HCT116 (cell line): Measurements from ENCODE around the gene MED16. TPM values are rescaled to one million over a fixed set of nuclear protein-coding genes. Genes with fewer than 3 reads are reported as not detected.
"Not testable (repeated sequence)": the region's sequence is repeated elsewhere in the genome, so short reads cannot be mapped to it uniquely, and the experiment has no call there.

Experiments used
- ATAC-seq: fragments of 200-7000 bp; cut with Tn5 transposase; 2 replicates; pipeline ENCODE4 v1.9.1; 2020; ENCODE audit warnings: mild to moderate bottlenecking, moderate library complexity
- BruUV-seq: library from RNA; stranded (reverse); fragments of 400-500 nt; replicated peaks from 2 replicates; lab custom pipeline; 2021; lab: Mats Ljungman, UMichigan
- CTCF ChIA-PET: fragments of 300-600 bp; sonication (Branson Sonifier 250); formaldehyde crosslinking; loops from one replicate; lab custom pipeline; 2021; ENCODE audit warnings: antibody characterized with exemption; lab: Charles Lee
- POLR2A ChIA-PET: fragments of 300-600, 350-600 bp; sonication (Branson Sonifier 250); formaldehyde crosslinking; loops from one replicate; lab custom pipeline; 2021; ENCODE audit warnings: antibody characterized with exemption; lab: Charles Lee
- RAD21 ChIA-PET, 2 experiments: fragments of 300-600 bp; sonication (Branson Sonifier 250); formaldehyde crosslinking; loops; one replicate each; lab custom pipeline; 2023; ENCODE audit warnings: low total read pairs in 2 of 2; ENCODE audit not compliant: uncharacterized antibody in 2 of 2, unreplicated experiment in 2 of 2, low non-redundant PET in 1 of 2; lab: Charles Lee
- DNase-seq: peaks from one replicate; pipeline ENCODE4 v3.0.0-alpha.2; 2010; ENCODE audit warnings: low read depth, low spot score
- H2AFZ ChIP-seq: fragments of 200-600 bp; shearing (Covaris generic), sonication (generic); 2 replicates; pipeline ENCODE4 v1.6.1; 2017; ENCODE audit warnings: low read depth, mixed run types, mixed read lengths, antibody characterized with exemption, low read length; ENCODE audit not compliant: poor library complexity, severe bottlenecking
- H3K27ac ChIP-seq: 2 replicates; pipeline ENCODE4 v1.5.1; 2012; ENCODE audit warnings: low read depth, low read length
- H3K27me3 ChIP-seq: fragments of 200-600 bp; sonication (generic); 2 replicates; pipeline ENCODE4 v1.6.1; 2016; ENCODE audit warnings: mixed run types, low read length, mixed read lengths; ENCODE audit not compliant: insufficient read depth
- H3K36me3 ChIP-seq, 2 experiments: fragments of 200-500 bp in 1 of 2; fragments of 200-600 bp in 1 of 2; sonication (Bioruptor generic) in 1 of 2; sonication (generic) in 1 of 2; 2 replicates each; pipeline versions ENCODE4 v1.5.1 to v1.6.1; 2014 to 2016; ENCODE audit warnings: low read length in 2 of 2, inconsistent platforms in 1 of 2, mixed read lengths in 1 of 2, mixed run types in 1 of 2; ENCODE audit not compliant: insufficient read depth in 2 of 2, control insufficient read depth in 1 of 2
- H3K4me1 ChIP-seq, 2 experiments: fragments of 200-600 bp in 1 of 2; sonication (generic) in 1 of 2; 2 replicates each; pipeline versions ENCODE4 v1.5.1 to v1.6.1; 2012 to 2017; ENCODE audit warnings: low read length in 2 of 2, inconsistent platforms in 1 of 2, mild to moderate bottlenecking in 1 of 2, mixed read lengths in 1 of 2, mixed run types in 1 of 2, moderate library complexity in 1 of 2; ENCODE audit not compliant: insufficient read depth in 2 of 2, control insufficient read depth in 1 of 2
- H3K4me2 ChIP-seq: fragments of 200-600 bp; sonication (generic); 2 replicates; pipeline ENCODE4 v1.6.1; 2017; ENCODE audit warnings: mixed run types, low read length, mixed read lengths
- H3K4me3 ChIP-seq, 2 experiments: fragments of 200-600 bp in 1 of 2; sonication (generic) in 1 of 2; replicated peaks in 1 of 2; 2 replicates each; pipeline ENCODE4 v1.5.1; 2011 to 2016; ENCODE audit warnings: low read length in 2 of 2, control low read depth in 1 of 2, low read depth in 1 of 2, mild to moderate bottlenecking in 1 of 2, mixed read lengths in 1 of 2, mixed run types in 1 of 2
- H3K79me2 ChIP-seq: fragments of 200-600 bp; sonication (generic); 2 replicates; pipeline ENCODE4 v1.6.1; 2017; ENCODE audit warnings: mild to moderate bottlenecking, mixed run types, low read length, moderate library complexity, mixed read lengths; ENCODE audit not compliant: insufficient read depth
- H3K9ac ChIP-seq: fragments of 200-600 bp; sonication (generic); 2 replicates; pipeline ENCODE4 v1.6.1; 2016; ENCODE audit warnings: low read length, mixed read lengths
- H3K9me2 ChIP-seq: fragments of 200-600 bp; sonication (generic), shearing (Covaris generic); 2 replicates; pipeline ENCODE4 v1.6.1; 2017; ENCODE audit warnings: mixed run types, mild to moderate bottlenecking, moderate library complexity; ENCODE audit not compliant: insufficient read depth
- H3K9me3 ChIP-seq, 2 experiments: fragments of 200-500 bp in 1 of 2; fragments of 200-600 bp in 1 of 2; sonication (Bioruptor generic) in 1 of 2; sonication (generic) in 1 of 2; 2 replicates each; pipeline ENCODE4 v1.6.1; 2014 to 2017; ENCODE audit warnings: low read length in 2 of 2, mixed read lengths in 2 of 2, inconsistent platforms in 1 of 2, low read depth in 1 of 2, mild to moderate bottlenecking in 1 of 2, mixed run types in 1 of 2, moderate library complexity in 1 of 2; ENCODE audit not compliant: control insufficient read depth in 1 of 2, insufficient read depth in 1 of 2
- H4K20me1 ChIP-seq: fragments of 200-600 bp; sonication (generic), shearing (Covaris generic); 2 replicates; pipeline ENCODE4 v1.6.1; 2017; ENCODE audit warnings: mixed run types, mild to moderate bottlenecking, moderate library complexity; ENCODE audit not compliant: insufficient read depth
- FOSL1 ChIP-seq: IDR thresholded peaks from 2 replicates; pipeline ENCODE4 v1.6.1; 2012; ENCODE audit warnings: low read depth
- SP1 ChIP-seq: IDR thresholded peaks from 2 replicates; pipeline ENCODE4 v1.6.1; 2012; ENCODE audit warnings: low read depth
- ZNF274 ChIP-seq: fragments of 200-500 bp; sonication (Bioruptor generic); IDR thresholded peaks from 2 replicates; pipeline ENCODE4 v1.6.1; 2014; ENCODE audit warnings: mild to moderate bottlenecking, low read depth, low read length, inconsistent platforms
- intact Hi-C: fragments of 100-400 bp; cut with micrococcal nuclease; formaldehyde crosslinking; loops from 2 replicates; pipeline ENCODE4 v1.10.0; 2022
- total RNA-seq: library from RNA; stranded (reverse); gene quantifications from one replicate; pipeline ENCODE4 v1.2.1, GENCODE V29; 2021; ENCODE audit not compliant: unreplicated experiment

Gene MED16
- total RNA-seq, 1 experiment from 2014 or later, result 73.6 TPM

GRCh38 chr19:849195-849594, 43.8 kb downstream of the MED16 start:
- H3K79me2 ChIP-seq, result not testable (repeated sequence)

GRCh38 chr19:848386-848921, 44.5 kb downstream of the MED16 start:
- no peak overlapping the region for H3K9ac ChIP-seq
- no peak for TF ChIP-seq ZNF274
- TF ChIP-seq SP1, result no peak
- no peak for TF ChIP-seq FOSL1
- TF ChIP-seq, all 23 proteins: peak for 0
- CTCF ChIA-PET, result interaction anchor here (1.3 kb wide), 1 partner anchor 8 kb away, joined by 5 read pairs; no protein-coding TSS in a partner anchor
- POLR2A ChIA-PET, result no interaction called here
- H2AFZ ChIP-seq, result no peak overlapping the region
- DNase-seq (no peak), ATAC-seq (no peak)
- RAD21 ChIA-PET, result no interaction called here
- no peak overlapping the region for H3K27ac ChIP-seq
- H4K20me1 ChIP-seq, result no peaks in the 10 kb centered on the region
- H3K4me2 ChIP-seq, result no peak overlapping the region
- intact Hi-C loops, result no loop called here
- no peaks in the 10 kb centered on the region; the same call in 1 of the 2 replicates for H3K27me3 ChIP-seq
- no peaks in the 10 kb centered on the region for H3K79me2 ChIP-seq
- no peaks in the 10 kb centered on the region for H3K36me3 ChIP-seq
- H3K4me3 ChIP-seq, result no peak overlapping the region
- no peaks in the 10 kb centered on the region for H3K9me2 ChIP-seq
- BruUV-seq, result no TSS peak
- H3K4me1 ChIP-seq, result peaks cover 9 to 21% of the 10 kb centered on the region in 2 experiments; a peak in 3 of 4 replicates
- H3K9me3 ChIP-seq, result no peaks in the 10 kb centered on the region

More at GRCh38 chr19:849195-849594, 43.8 kb downstream of the MED16 start:
- H3K9ac ChIP-seq, H3K27ac ChIP-seq, H2AFZ ChIP-seq, H4K20me1 ChIP-seq, H3K4me2 ChIP-seq, intact Hi-C loops, H3K9me2 ChIP-seq, H3K27me3 ChIP-seq, DNase-seq, H3K9me3 ChIP-seq, ATAC-seq, H3K36me3 ChIP-seq, H3K4me3 ChIP-seq, BruUV-seq, RAD21 ChIA-PET: not testable (repeated sequence)
- POLR2A ChIA-PET, result interaction anchor here (0.8 kb wide), 1 partner anchor 11 kb away, joined by 3 read pairs; no protein-coding TSS in a partner anchor
- H3K4me1 ChIP-seq, result peaks cover 7 to 16% of the 10 kb centered on the region in 2 experiments; a peak in 3 of 4 replicates
- CTCF ChIA-PET, result interaction anchor here (0.6 to 1.3 kb wide), 2 partner anchors 8 to 12 kb away, joined by 5 to 10 read pairs; no protein-coding TSS in a partner anchor
